DMS 273 (cell line): ENCODE data around the gene ALOX12.

ENCODE experiments used
- DNase-seq: peaks from one replicate; lab custom pipeline; 2025; ENCODE audit not compliant: unreplicated experiment; lab: John Stamatoyannopoulos, UW

The ALOX12 gene

DNA sequence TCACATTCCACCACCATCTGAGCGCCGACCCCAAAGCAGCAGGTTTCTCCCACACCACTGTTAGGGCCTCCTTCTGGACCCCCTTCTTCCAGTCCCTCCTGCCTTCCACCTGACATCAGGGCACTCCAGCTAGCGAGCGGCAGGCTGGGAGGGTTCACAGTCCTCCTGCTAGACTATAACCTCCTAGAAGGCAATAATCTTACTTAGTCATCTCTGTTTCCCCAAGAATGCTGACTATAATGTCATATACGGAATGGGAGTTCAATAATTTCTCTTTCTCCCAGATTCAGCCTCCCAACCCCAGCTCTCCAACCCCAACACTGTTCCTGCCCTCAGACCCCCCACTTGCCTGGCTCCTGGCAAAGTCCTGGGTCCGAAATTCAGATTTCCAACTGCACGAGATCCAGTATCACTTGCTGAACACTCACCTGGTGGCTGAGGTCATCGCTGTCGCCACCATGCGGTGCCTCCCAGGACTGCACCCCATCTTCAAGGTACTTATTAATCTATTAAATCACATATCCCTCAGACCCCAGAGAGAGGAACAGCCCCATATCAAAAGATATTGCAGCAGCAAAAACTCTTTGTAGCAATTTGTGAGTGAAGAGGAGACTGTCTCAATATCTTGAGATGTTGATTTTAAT, 5.6 kb downstream of the ALOX12 start:
- no peak for DNase-seq

DNA sequence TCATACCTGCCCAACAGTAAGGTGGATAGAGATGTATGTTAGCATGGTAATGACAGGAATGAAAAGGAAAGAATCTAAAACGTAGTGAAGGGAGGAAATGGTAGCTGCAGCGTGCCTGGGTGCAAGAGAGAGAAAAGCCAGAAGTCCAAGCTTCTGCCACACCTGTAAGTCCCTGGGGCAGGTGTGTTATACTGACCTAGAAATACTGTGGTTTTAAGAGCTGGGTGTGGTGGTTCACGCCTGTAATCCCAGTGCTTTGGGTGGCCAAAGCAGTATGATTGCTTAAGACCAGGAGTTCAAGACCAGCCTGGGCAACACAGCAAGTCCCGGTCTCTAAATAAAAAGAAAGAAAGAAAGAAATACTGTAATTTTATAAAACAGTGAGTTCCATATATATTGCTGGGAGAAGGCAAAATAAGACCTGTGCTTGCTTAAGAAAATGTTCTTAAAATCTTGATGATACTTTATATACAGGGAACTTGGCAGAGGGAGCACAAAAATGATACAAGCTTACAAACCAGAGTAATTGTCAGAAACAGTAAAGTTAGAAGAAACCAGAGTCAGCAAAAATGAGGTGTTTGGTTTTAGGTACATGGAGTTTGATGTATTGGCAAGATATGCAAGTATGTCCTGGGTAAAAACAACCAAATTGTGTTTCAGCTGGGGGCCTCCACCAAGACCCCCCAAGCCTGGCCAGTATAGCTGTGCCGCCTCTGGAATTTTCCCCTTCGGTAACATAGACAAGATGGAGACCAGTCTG, 6.6 kb downstream of the ALOX12 start:
- DNase-seq, result no peak

DNA sequence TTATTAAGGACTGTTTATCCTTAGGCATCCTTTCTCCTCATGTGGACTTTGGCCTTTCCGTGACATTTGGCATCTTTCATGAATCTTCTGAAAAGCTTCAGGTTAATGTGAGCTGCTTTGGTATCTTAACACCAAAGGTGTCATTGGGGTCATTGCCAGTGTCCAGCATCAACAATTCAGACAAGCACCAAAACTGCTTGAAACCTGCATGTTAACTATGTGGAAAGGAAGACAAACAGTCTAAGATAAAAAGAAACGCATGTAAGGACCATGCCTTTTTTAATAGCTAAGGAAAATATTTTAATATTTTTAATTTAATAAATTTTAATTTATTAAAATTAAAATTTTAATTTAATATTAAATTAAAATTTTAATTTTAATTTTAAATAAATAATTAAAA, 7.9 kb downstream of the ALOX12 start:
- DNase-seq, result no peak

- DNase-seq, result peak; percentile 81
These were observed 8.8 kb downstream of the ALOX12 start for GRCh38 chr17:7004398-7005253.

GRCh38 chr17:7005716-7006115, 9.9 kb downstream of the ALOX12 start:
- no peak for DNase-seq

- DNase-seq, result no peak
These were observed 11.3 kb downstream of the ALOX12 start for GRCh38 chr17:7007143-7007542.

- DNase-seq, result no peak
These were observed 14.7 kb downstream of the ALOX12 start for GRCh38 chr17:7010523-7010922.

DNA sequence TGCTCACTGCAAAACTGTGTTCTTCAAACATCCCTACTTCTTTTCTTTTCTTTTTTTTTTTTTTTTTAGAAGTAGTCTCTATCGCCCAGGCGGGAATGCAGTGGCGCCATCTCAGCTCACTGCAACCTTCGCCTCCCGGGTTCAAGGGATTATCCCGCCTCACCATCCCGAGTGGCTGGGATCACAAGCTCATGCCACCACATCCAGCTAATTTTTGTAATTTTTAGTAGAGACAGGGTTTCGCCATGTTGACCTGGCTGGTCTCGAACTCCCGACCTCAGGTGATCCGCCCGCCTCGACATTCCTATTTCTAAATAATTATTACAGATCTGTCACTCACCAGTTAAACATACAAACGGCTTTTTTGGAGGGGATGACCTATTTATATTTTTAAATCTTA, 15.6 kb downstream of the ALOX12 start:
- no peak for DNase-seq

DNA sequence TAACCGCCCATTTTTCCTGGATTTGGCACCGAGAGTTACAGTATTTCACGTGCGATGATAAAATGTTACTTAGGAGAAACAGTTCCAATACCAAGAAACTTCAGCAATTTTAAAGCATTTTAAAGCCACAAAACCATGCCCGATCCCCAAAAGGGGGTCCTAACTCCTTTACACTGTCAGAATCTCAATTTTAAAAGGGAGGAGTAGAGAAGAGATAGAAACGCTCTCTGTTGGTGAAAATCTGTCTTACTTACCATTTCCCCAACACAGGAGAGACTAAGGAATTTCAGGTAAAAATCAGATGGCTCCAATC, 16.0 kb downstream of the ALOX12 start:
- no peak for DNase-seq

DNA sequence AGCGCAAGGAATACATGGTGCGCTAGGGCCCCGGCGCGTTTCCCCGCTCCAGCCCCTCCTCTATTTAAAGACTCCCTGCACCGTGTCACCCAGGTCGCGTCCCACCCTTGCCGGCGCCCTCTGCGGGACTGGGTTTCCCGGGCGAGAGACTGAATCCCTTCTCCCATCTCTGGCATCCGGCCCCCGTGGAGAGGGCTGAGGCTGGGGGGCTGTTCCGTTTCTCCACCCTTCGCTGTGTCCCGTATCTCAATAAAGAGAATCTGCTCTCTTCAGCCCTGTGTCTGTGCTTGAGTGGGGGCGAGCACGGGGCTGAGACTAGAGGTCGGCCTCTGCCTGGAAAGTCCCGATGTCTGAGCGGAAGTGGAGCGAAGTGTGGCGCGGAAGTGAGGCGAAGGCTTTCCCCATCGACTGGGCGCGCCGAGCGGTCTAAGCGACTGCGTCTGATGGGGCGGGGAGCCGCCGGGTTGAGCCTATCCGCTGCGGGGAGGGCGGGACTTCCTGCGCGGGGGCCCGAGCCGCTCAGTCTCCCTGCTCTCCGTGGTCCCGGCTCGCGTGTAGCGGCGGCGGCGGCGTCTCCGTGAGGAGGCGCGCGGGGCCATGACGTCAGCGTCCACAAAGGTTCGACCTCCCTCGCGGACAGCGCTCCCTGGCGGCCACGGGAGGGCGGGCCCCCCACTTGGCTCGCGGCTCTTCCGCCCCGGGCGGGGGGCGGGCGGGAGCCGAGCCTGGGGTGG, 18.6 kb downstream of the ALOX12 start:
- peak; percentile 95 for DNase-seq

DNA sequence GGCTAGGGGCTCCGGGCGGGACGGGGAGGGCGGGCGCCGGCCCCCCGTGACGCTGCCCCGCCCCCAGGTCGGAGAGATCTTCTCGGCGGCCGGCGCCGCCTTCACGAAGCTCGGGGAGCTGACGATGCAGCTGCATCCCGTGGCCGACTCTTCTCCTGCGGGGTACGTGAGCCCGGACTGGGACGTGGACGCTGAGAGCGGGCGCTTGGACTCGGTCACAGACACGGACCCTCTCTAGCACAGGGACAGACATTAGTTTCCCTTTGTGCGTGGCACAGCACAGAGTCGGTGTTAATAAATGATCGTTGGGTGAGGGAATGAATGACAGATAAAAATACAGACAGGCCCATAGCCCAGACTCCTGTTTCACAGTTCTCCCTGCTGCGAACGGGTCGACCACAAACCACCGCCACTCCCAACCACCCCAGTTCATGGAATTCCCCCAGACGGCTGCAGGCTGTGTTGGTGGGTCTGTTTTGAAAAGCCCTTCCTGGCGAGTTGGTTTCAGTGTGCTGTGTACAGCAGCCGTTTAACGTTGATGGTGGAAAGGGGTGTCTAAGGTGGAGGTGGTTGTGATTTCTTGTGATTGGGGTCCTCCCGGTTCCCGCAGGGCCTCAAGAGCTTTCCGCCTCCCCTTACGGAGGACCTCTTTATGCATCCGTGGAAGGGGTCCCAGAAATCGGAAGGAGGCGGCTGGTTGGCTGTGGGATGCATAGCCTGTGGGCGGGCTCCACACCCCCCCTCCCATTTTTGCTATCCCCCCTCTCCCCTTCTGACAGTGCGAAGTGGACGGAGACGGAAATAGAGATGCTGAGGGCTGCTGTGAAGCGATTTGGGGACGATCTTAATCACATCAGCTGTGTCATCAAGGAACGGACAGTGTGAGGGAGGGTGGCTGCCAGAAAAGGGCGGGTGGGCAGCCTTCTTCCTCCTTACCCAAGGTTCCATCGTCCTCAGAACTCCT, 19.4 kb downstream of the ALOX12 start:
- no peak for DNase-seq

DNA sequence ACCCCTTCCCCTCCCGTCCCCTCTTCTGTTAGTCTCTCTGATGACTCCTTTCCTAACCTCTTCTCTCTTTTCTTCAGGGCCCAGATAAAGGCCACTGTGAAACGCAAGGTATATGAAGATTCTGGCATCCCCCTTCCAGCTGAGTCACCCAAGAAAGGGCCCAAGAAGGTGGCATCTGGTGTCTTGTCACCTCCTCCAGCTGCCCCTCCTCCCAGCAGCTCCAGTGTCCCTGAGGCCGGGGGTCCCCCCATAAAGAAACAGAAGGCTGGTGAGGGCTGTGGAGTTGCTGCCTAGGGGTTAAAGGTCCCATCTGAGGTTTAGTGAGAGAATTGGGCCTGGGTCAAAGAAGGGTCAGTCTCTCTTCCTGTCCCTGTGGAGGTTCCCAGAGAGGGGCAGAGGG, 20.6 kb downstream of the ALOX12 start:
- no peak for DNase-seq

DNA sequence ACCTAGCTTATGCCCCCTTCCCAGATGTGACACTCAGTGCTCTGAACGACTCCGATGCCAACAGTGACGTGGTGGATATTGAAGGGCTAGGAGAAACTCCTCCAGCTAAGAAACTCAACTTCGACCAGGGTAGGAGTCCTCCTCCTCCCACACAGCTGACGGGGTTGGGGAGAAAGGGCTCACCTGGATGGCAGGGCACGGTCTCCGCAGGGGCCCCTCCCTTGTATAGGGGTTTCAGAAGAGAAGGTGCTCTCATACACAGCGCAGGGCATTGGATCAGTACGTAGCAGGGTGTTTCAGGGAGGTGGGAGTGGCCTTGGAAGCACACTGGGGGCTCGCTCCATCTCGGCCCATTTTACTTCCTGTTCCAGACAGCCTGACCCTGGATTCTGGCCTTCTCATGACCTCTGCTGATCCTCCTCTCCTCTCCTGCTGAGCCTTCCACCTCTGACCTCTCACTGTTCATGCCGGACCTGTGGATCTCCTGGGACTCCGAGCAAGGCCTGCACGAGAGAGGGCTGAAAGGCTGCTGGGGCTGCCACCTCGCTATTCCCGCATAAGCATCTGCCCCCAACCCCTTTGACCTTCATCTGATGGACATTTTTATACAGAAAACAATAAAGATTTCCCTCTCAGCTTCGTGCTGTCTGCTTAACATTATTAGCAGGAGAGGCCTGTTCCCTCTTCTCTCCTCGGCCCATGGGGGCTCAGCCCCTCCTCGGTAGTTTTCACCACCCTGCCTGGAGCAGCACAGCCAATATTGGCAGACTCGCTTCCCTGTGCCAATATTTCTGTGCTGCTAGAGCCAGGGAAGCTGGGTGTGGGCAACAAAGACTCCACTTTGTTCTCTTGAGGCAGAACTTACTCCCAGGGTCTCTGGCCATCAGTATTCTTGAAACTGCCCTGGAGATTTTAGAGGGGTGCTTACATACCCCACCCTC, 21.3 kb downstream of the ALOX12 start:
- no peak for DNase-seq

- no peak for DNase-seq
These were observed 22.0 kb downstream of the ALOX12 start for GRCh38 chr17:7017827-7018200.

GRCh38 chr17:7018331-7018964, 22.6 kb downstream of the ALOX12 start:
- no peak for DNase-seq

DNA sequence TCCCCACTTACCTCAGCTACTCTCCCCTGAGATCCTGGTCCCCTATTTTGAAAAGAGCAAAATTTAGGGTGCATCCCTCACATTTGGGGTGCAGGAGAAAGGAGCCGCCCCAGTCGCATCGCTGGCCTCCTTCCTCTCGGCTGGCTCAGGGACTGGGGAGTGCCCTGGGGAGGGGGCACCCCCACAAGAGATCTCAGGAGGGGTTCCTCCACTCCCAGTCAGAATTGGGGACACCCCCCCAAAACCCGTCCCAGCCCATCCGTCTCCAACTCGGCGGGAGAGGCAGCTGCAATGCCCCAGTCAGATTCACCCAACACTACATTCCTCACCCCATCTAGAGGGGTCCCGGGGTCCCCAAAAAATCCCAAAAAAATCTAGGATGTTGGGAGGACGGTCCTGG, 23.5 kb downstream of the ALOX12 start:
- DNase-seq, result no peak

DNA sequence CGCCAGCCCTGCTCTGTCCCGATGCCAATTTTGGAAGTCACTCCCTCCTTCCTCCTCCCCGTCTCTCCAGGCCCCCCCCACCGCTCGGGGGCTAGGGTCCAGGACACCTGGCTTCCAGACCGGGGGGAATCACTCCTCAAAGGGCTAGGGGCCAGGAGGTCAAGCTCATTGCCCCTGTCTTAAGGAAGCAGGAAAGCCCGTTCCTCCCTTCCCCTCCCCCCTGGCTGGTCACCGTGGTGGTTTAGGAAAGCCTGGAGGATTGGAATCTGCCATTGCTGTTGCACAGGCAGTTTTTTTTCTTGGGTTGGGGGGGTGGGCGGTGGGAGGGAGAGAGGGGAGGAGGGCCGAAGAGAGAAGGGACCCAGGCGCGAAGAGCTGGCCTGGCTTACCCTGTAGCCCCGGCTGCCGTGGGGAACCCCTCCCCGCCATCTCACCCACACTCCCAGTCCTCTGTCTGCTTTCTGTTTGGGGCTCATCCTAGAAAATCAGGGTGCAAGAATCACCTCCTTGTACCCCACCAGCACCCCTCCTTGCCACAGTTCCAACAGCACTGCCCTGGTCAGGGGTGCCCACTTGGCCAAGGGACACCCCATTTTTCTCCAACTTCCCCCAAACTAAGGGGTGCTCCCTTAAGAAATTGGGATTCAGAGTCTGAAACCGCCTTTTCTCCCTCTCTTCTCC, 24.1 kb downstream of the ALOX12 start:
- DNase-seq, result peak; percentile 64
